GM18505 (cell line): ENCODE data around the gene ERC2.

Source experiments
- ATAC-seq: cut with Tn5 transposase; IDR thresholded peaks from one replicate; pipeline ENCODE4 v1.9.1; 2021; ENCODE audit not compliant: unreplicated experiment
- POLR2A ChIP-seq: IDR thresholded peaks from 4 replicates; pipeline ENCODE4 v1.6.1; 2011; ENCODE audit warnings: borderline replicate concordance; ENCODE audit not compliant: insufficient read depth, insufficient read length; ENCODE audit errors: extremely low read depth

ERC2 gene

GRCh38 chr3:56459104-56459496 lies 9.2 kb downstream of the ERC2 start:
- no peak for ATAC-seq
- TF ChIP-seq POLR2A = no peak

- no peak for ATAC-seq
- TF ChIP-seq POLR2A = no peak
Measured at GRCh38 chr3:56458496-56459103, 9.7 kb downstream of the ERC2 start.

- no peak for ATAC-seq
- no peak for TF ChIP-seq POLR2A
Measured at GRCh38 chr3:56456117-56456516, 12.2 kb downstream of the ERC2 start.

- ATAC-seq = no peak
- no peak for TF ChIP-seq POLR2A
Measured at GRCh38 chr3:56453011-56453410, 15.3 kb downstream of the ERC2 start.

GRCh38 chr3:56452085-56452484 lies 16.2 kb downstream of the ERC2 start:
- no peak for TF ChIP-seq POLR2A
- no peak for ATAC-seq

GRCh38 chr3:56443372-56443771 lies 24.9 kb downstream of the ERC2 start:
- no peak for TF ChIP-seq POLR2A
- no peak for ATAC-seq

- no peak for TF ChIP-seq POLR2A
Measured at GRCh38 chr3:56428667-56429066, 39.6 kb downstream of the ERC2 start.

GRCh38 chr3:56424885-56425284 lies 43.4 kb downstream of the ERC2 start:
- TF ChIP-seq POLR2A = no peak
- ATAC-seq = no peak

More at GRCh38 chr3:56428667-56429066, 39.6 kb downstream of the ERC2 start:
- ATAC-seq = no peak

- ATAC-seq = no peak
- TF ChIP-seq POLR2A = no peak
Measured at GRCh38 chr3:56424336-56424735, 43.9 kb downstream of the ERC2 start.

- no peak for ATAC-seq
- no peak for TF ChIP-seq POLR2A
Measured at GRCh38 chr3:56423661-56424099, 44.6 kb downstream of the ERC2 start.

GRCh38 chr3:56422316-56422715 lies 46.0 kb downstream of the ERC2 start:
- no peak for TF ChIP-seq POLR2A
- ATAC-seq = no peak

- no peak for ATAC-seq
- no peak for TF ChIP-seq POLR2A
Measured at GRCh38 chr3:56421205-56421604, 47.1 kb downstream of the ERC2 start.

GRCh38 chr3:56415652-56416051 lies 52.6 kb downstream of the ERC2 start:
- TF ChIP-seq POLR2A = no peak
- ATAC-seq = no peak

GRCh38 chr3:56413911-56414310 lies 54.4 kb downstream of the ERC2 start:
- no peak for TF ChIP-seq POLR2A
- no peak for ATAC-seq

GRCh38 chr3:56411166-56411565 lies 57.1 kb downstream of the ERC2 start:
- no peak for TF ChIP-seq POLR2A
- no peak for ATAC-seq
